Lower leg skin (tissue), 4 donors: Measurements from ENCODE around the gene ATP8B4. TPM values are rescaled to one million over a fixed set of nuclear protein-coding genes. Genes with fewer than 3 reads are reported as not detected.

Experiments
- DNase-seq, 2 donors: peaks; one replicate each; pipeline ENCODE4 v3.0.0-alpha.2; 2019; ENCODE audit warnings: low spot score in 2 of 2
- H3K4me3 ChIP-seq: fragments of 200-600 bp; sonication (generic); 2 replicates; pipeline ENCODE4 v1.5.1; 2017; ENCODE audit warnings: mild to moderate bottlenecking, low read depth; ENCODE audit not compliant: poor library complexity, severe bottlenecking
- CTCF ChIP-seq, 3 donors: fragments of 450-650 bp; IDR thresholded peaks; one replicate each; pipeline ENCODE4 v1.5.1; 2016; ENCODE audit warnings: antibody characterized with exemption in 3 of 3, mild to moderate bottlenecking in 3 of 3, moderate library complexity in 2 of 3
- POLR2A ChIP-seq, 2 donors: fragments of 450-650 bp; IDR thresholded peaks; one replicate each; pipeline ENCODE4 v1.6.1; 2016 to 2017; ENCODE audit warnings: antibody characterized with exemption in 2 of 2, mild to moderate bottlenecking in 1 of 2, moderate library complexity in 1 of 2
- WGBS, 2 donors: methylation state at CpG; one replicate each; pipeline ENCODE4 v1.1.5; 2018; 5-methylcytosine and 5-hydroxymethylcytosine counted together
- intact Hi-C: fragments of 100-400 bp; cut with DNase I; formaldehyde crosslinking; loops from one replicate; pipeline ENCODE4 v1.15.0; 2023; ENCODE audit warnings: low total_unique reads
- total RNA-seq, 4 donors: library from RNA; depleted of rRNA; stranded (reverse); fragments of >200 nt; gene quantifications; one replicate each; pipeline ENCODE4 v1.1.0, GENCODE V29; 2016

ATP8B4 gene
- total RNA-seq, 4 donors from 2014 or later = 1.9 to 6.3 (median 2.9) TPM

- DNase-seq = no peak
- no peak overlapping the region for H3K4me3 ChIP-seq
- intact Hi-C loops = no loop called here
- 33% methylated on average over 7 of the region's 7 CpGs for WGBS, 2 donors
- TF ChIP-seq CTCF (IDR thresholded peaks at IDR 0.05) (no peak), POLR2A (IDR thresholded peaks at IDR 0.05) (no peak)
Observed at GRCh38 chr15:49902685-49903501, 216.1 kb downstream of the ATP8B4 start.

DNA sequence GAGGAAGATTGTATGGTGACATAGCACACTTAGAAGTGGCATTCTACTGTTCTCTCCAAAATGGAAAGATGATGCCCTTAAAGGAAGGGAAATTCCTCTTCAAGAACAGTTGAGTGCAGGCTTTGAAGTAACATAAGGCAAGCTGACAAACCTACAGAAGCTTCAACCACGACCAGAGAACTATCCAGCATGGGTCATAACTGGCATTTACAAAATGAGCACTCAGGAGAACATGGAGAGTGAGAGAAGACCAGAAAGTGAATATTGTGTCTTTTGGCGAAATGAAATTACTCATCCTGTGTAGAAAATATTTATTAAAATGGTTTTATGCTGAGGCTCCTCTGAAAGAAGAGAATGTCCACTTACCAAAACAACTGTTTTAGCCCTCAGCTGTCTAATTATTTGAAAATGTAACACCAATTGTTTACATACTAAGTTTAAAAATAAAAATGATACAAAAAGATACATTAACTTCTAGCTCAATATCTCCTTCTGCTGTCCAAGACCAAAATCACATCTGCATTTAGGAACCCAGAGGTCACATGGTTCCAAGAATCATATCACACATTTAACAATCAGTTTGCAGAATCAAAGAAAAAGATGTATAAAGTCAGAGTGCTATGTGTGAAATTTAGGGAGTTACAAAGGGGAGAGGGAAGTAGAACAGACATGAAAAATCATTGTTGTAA lies 216.9 kb downstream of the ATP8B4 start:
- 39 to 50% methylated on average over 2 of the region's 2 CpGs for WGBS, 2 donors
- H3K4me3 ChIP-seq = no peak overlapping the region
- TF ChIP-seq POLR2A (IDR thresholded peaks at IDR 0.05) (no peak), CTCF (IDR thresholded peaks at IDR 0.05) (no peak)
- no peak for DNase-seq
- intact Hi-C loops = no loop called here

DNA sequence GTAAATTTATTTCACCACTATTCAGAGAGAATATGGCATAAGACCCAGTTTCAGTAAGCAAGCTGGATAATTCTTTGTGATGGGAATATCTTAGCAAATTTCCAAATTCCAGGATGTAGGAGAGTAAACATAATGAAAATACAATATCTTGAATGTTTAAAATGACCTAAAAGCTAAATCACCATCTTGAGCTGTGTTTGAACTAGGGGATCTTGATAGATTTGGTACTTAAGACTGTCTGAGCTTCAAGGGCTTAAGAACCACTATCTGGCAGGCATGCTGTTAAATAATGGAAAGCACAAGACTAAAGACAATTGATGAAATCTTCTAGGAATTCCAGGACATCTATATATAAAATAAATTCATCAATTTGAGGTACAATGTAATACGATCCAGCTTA lies 217.7 kb downstream of the ATP8B4 start:
- TF ChIP-seq CTCF (IDR thresholded peaks at IDR 0.05) = no peak
- intact Hi-C loops = no loop called here
- no peak overlapping the region for H3K4me3 ChIP-seq
- no peak for DNase-seq
- 60 to 84% methylated on average over 1 of the region's 1 CpG for WGBS, 2 donors

DNA sequence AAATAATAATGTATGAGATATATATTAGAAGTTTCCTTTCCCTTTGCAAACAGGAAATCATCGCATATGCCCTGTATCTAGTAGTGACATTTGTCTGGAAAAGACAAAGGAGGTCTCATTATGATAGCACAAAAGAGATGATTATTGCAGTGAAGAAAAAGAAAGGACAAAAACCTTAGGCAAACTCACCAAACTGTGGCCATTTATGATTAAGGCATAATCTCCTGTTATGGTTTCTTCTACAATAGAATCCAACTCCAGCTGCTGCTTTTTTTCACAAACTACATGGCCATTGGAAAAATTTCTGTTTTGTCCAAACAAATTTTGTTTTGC lies 218.2 kb downstream of the ATP8B4 start:
- no peak overlapping the region for H3K4me3 ChIP-seq
- no peak for DNase-seq
- no peak for TF ChIP-seq POLR2A (IDR thresholded peaks at IDR 0.05)
- no peak for TF ChIP-seq CTCF (IDR thresholded peaks at IDR 0.05)
- intact Hi-C loops = no loop called here
- 71 to 76% methylated on average over 1 of the region's 1 CpG for WGBS, 2 donors

- DNase-seq = no peak
- 40 to 48% methylated on average over 5 of the region's 5 CpGs for WGBS, 2 donors
- TF ChIP-seq POLR2A (IDR thresholded peaks at IDR 0.05) (no peak), CTCF (IDR thresholded peaks at IDR 0.05) (no peak)
- intact Hi-C loops = no loop called here
- no peak overlapping the region for H3K4me3 ChIP-seq
Observed at GRCh38 chr15:49900006-49900902, 218.8 kb downstream of the ATP8B4 start.
